Measurements from ENCODE around the gene LINGO3. TPM values are rescaled to one million over a fixed set of nuclear protein-coding genes. Genes with fewer than 3 reads are reported as not detected.
A peak's percentile ranks its signal among the peaks of the same experiment; 100 is the strongest.

LINGO3 gene
- total and polyA plus RNA-seq, 2 of the 8 experiments (the other 6 are each of a cell fraction or from before 2014, with no cell fraction given), result 0.59 TPM; not detected in 1

DNA sequence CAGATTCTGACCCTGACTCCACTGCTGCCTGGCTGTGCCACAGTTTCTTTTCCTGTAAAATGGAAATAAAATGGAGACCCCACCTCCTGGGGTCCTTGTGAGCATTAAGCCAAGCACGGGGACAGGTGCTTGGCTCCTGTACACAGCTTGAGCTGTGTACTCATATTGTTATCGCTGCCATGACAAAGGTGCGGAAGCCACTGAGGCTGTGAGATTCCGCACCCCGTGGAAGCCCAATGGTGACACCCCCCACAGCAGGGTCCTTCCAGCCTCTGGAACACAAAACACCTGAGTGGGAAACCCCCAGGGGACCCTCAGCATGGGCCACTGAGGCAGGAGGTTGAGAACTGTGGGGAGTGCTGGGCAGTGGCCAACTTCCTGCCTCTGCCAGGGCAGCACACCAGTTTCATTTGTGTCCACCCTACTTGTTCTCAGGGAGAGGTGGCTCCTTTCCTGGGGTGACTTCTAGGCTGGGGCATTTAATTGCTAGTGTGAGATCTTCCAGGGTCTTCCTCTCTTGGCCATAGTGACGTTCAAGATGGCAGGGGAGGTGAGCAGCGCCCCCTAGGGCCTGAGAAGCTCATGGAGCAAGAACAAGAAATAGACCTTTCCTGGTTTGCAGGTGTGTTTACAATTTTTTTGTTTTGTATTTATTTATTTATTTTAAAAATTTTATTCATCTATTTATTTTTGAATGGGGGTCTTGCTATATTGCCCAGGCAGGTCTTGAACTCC, 46.3 kb downstream of the LINGO3 start:
- DNase-seq (ENCODE audit: low read depth in 1 of 2, low spot score in 2 of 2), result peak in 1 of 2 experiments; percentile 78
- POLR2A ChIA-PET (ENCODE audit: partially characterized antibody), result interaction anchor here (1.0 to 23.4 kb wide), 8 partner anchors 6 to 164 kb away, joined by 3 to 330 read pairs (median 4); partner anchors contain the start of genes AMH, JSRP1 and SF3A2
- FAIRE-seq, result no peak
- TF ChIP-seq, protein P1, sequence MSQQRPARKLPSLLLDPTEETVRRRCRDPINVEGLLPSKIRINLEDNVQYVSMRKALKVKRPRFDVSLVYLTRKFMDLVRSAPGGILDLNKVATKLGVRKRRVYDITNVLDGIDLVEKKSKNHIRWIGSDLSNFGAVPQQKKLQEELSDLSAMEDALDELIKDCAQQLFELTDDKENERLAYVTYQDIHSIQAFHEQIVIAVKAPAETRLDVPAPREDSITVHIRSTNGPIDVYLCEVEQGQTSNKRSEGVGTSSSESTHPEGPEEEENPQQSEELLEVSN (IDR thresholded peaks at IDR 0.05), result no peak
- TF ChIP-seq SAP30 (IDR thresholded peaks at IDR 0.05; ENCODE audit: insufficient read depth, insufficient replicate concordance, low read length), result no peak
- TF ChIP-seq, protein P2, sequence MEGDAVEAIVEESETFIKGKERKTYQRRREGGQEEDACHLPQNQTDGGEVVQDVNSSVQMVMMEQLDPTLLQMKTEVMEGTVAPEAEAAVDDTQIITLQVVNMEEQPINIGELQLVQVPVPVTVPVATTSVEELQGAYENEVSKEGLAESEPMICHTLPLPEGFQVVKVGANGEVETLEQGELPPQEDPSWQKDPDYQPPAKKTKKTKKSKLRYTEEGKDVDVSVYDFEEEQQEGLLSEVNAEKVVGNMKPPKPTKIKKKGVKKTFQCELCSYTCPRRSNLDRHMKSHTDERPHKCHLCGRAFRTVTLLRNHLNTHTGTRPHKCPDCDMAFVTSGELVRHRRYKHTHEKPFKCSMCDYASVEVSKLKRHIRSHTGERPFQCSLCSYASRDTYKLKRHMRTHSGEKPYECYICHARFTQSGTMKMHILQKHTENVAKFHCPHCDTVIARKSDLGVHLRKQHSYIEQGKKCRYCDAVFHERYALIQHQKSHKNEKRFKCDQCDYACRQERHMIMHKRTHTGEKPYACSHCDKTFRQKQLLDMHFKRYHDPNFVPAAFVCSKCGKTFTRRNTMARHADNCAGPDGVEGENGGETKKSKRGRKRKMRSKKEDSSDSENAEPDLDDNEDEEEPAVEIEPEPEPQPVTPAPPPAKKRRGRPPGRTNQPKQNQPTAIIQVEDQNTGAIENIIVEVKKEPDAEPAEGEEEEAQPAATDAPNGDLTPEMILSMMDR (IDR thresholded peaks at IDR 0.05; ENCODE audit: control extremely low read depth in 1 of 3, insufficient read depth in 1 of 3, low read depth in 1 of 3, low read length in 3 of 3), result peak; percentile 56 to 73 (median 70)
- no peak for TF ChIP-seq BRCA1 (IDR thresholded peaks at IDR 0.05; ENCODE audit: low read depth, low read length)
- peak; percentile 40 to 48 for TF ChIP-seq RAD21 (IDR thresholded peaks at IDR 0.05 in 1 of 2, conservative IDR thresholded peaks at IDR 0.05 in 1 of 2; ENCODE audit: low read depth in 2 of 2, low read length in 2 of 2)
- TF ChIP-seq SP4 (IDR thresholded peaks at IDR 0.05; ENCODE audit: low read length), result no peak
- TF ChIP-seq CTBP2 (IDR thresholded peaks at IDR 0.05; ENCODE audit: borderline replicate concordance, insufficient read depth, insufficient read length, low read length), result no peak

More for the DNA sequence above, 46.3 kb downstream of the LINGO3 start:
- H3K23me2 ChIP-seq (ENCODE audit: low read depth, low read length), result no peaks in the 10 kb centered on the region
- H3K4me2 ChIP-seq (ENCODE audit: insufficient read depth in 1 of 2, low read depth in 2 of 2, low read length in 2 of 2), result no peak overlapping the region
- no peak overlapping the region for H3K23ac ChIP-seq (ENCODE audit: insufficient read length)
- no peak overlapping the region for H3K18ac ChIP-seq (ENCODE audit: extremely low read depth, low read length)
- 0 out of 7 replicates have a peak, but pooled peaks cover 0 to 3% (median 0%) of the 10 kb centered on the region in 4 experiments for H3K4me1 ChIP-seq (replicated peaks in 1 of 4; ENCODE audit: control insufficient read depth in 3 of 4, insufficient read depth in 4 of 4, low read length in 3 of 4)
- H4K8ac ChIP-seq (ENCODE audit: extremely low read depth, insufficient read depth, low read length), result no peak overlapping the region
- H3K27me3 ChIP-seq (replicated peaks in 1 of 4; ENCODE audit: control insufficient read depth in 3 of 4, extremely low read depth in 1 of 4, insufficient read depth in 3 of 4, low read length in 3 of 4), result no peaks in the 10 kb centered on the region; a peak in 1 of 7 replicates
- no peaks in the 10 kb centered on the region for H3K79me2 ChIP-seq (ENCODE audit: control insufficient read depth in 1 of 2, insufficient read depth in 2 of 2, low read length in 2 of 2)
- CTCF ChIA-PET (ENCODE audit: partially characterized antibody), result interaction anchor here (0.6 to 5.9 kb wide), 28 partner anchors 9 to 364 kb away, joined by 3 to 35 read pairs (median 4); partner anchors contain the start of gene AMH
- H2BK20ac ChIP-seq (ENCODE audit: low read length), result no peak overlapping the region
- H4K5ac ChIP-seq (ENCODE audit: insufficient read length, low read depth, low read length), result no peak overlapping the region
- no peak overlapping the region for H2BK120ac ChIP-seq (replicated peaks; ENCODE audit: low read depth, low read length)
- H3K4ac ChIP-seq (replicated peaks; ENCODE audit: insufficient read length, low read depth, low read length), result peak overlapping the region; percentile 89
- no peak overlapping the region for H2BK5ac ChIP-seq (ENCODE audit: low read depth, low read length)
- H3K9me3 ChIP-seq (ENCODE audit: insufficient read depth in 2 of 2, low read depth in 1 of 2, low read length in 1 of 2), result no peaks in the 10 kb centered on the region
- H3K4me3 ChIP-seq (ENCODE audit: extremely low read depth in 1 of 4, insufficient read depth in 2 of 4, low read depth in 3 of 4, low read length in 4 of 4), result no peak overlapping the region
- H4K91ac ChIP-seq (replicated peaks; ENCODE audit: insufficient read length, low read length), result no peak overlapping the region
- WGBS, 2 experiments (ENCODE audit: extremely low coverage in 1 of 2, insufficient coverage in 1 of 2, insufficient read length in 1 of 2, insufficient replicate concordance in 2 of 2, low coverage in 1 of 2, low lambda C conversion rate in 2 of 2, missing lambda C conversion rate in 1 of 2), result 67% methylated on average over 7 of the region's 7 CpGs; no CpG with 5 or more reads in 1 of the 2 experiments
- no peaks in the 10 kb centered on the region for H3K36me3 ChIP-seq (ENCODE audit: control insufficient read depth in 2 of 4, insufficient read depth in 4 of 4, low read length in 3 of 4)
- H3K56ac ChIP-seq (replicated peaks; ENCODE audit: insufficient read length, low read depth, low read length), result no peak overlapping the region
- no peaks in the 10 kb centered on the region for H4K20me1 ChIP-seq (replicated peaks in 1 of 2; ENCODE audit: control insufficient read depth in 1 of 2, insufficient read depth in 2 of 2, low read length in 2 of 2)
- no peak overlapping the region for H3K27ac ChIP-seq (ENCODE audit: low read depth, low read length)
- H2AFZ ChIP-seq (ENCODE audit: low read length), result no peak overlapping the region
- no peak overlapping the region for H2AK5ac ChIP-seq (ENCODE audit: low read depth, low read length)
- H2BK15ac ChIP-seq (ENCODE audit: low read length), result no peak overlapping the region
- H3K14ac ChIP-seq (ENCODE audit: insufficient read length), result no peak overlapping the region
- no peak overlapping the region for H3K9ac ChIP-seq (replicated peaks in 1 of 4; ENCODE audit: extremely low read depth in 1 of 4, low read depth in 3 of 4, low read length in 3 of 4)
- H2BK12ac ChIP-seq (ENCODE audit: low read depth, low read length), result no peak overlapping the region
- H3K79me1 ChIP-seq (ENCODE audit: low read depth, low read length), result no peaks in the 10 kb centered on the region
